ENCODE measurements around the gene PGLYRP3.

GRCh38 chr1:153336650-153337049, 23.9 kb upstream of the PGLYRP3 start:
- TF ChIP-seq, protein P1, sequence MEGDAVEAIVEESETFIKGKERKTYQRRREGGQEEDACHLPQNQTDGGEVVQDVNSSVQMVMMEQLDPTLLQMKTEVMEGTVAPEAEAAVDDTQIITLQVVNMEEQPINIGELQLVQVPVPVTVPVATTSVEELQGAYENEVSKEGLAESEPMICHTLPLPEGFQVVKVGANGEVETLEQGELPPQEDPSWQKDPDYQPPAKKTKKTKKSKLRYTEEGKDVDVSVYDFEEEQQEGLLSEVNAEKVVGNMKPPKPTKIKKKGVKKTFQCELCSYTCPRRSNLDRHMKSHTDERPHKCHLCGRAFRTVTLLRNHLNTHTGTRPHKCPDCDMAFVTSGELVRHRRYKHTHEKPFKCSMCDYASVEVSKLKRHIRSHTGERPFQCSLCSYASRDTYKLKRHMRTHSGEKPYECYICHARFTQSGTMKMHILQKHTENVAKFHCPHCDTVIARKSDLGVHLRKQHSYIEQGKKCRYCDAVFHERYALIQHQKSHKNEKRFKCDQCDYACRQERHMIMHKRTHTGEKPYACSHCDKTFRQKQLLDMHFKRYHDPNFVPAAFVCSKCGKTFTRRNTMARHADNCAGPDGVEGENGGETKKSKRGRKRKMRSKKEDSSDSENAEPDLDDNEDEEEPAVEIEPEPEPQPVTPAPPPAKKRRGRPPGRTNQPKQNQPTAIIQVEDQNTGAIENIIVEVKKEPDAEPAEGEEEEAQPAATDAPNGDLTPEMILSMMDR (IDR thresholded peaks at IDR 0.05; ENCODE audit: low read depth, low read length, poor library complexity, severe bottlenecking) = no peak
- TF ChIP-seq EZH2phosphoT487 (IDR thresholded peaks at IDR 0.05; ENCODE audit: borderline replicate concordance, low read length) = no peak

Data from DOHH2 (cell line).